IMR-90 (cell line): Measurements from ENCODE around the gene C9orf152. TPM values are rescaled to one million over a fixed set of nuclear protein-coding genes. Genes with fewer than 3 reads are reported as not detected.
"Not testable (repeated sequence)": the region's sequence is repeated elsewhere in the genome, so short reads cannot be mapped to it uniquely, and the experiment has no call there.

Experiments used
- ATAC-seq: fragments of 200-7000 bp; cut with Tn5 transposase; 2 replicates; pipeline ENCODE4 v1.9.1; 2020; ENCODE audit warnings: low read depth, mild to moderate bottlenecking, moderate library complexity
- BruUV-seq: library from RNA; stranded (reverse); fragments of 400-500 nt; replicated peaks from 2 replicates; lab custom pipeline; 2021; lab: Mats Ljungman, UMichigan
- CTCF ChIA-PET: fragments of 300-600 bp; formaldehyde crosslinking; extraction: SDS; loops from one replicate; lab custom pipeline; 2021; ENCODE audit warnings: antibody characterized with exemption; lab: Yijun Ruan, JAX
- POLR2A ChIA-PET: fragments of 300-600 bp; sonication (Branson Sonifier 250); formaldehyde crosslinking; loops from one replicate; lab custom pipeline; 2022; ENCODE audit warnings: antibody characterized with exemption; ENCODE audit not compliant: unreplicated experiment; lab: Charles Lee
- DNase-seq: peaks from one replicate; pipeline ENCODE4 v3.0.0; 2013
- H2AFZ ChIP-seq: replicated peaks from 2 replicates; pipeline ENCODE3; 2013; ENCODE audit warnings: low read length, mild to moderate bottlenecking; ENCODE audit not compliant: poor library complexity
- H2AK5ac ChIP-seq: 2 replicates; pipeline ENCODE4 v1.6.1; 2013; ENCODE audit warnings: low read depth, low read length, inconsistent platforms
- H2AK9ac ChIP-seq: replicated peaks from 2 replicates; pipeline ENCODE3; 2013; ENCODE audit warnings: mild to moderate bottlenecking, low read depth, low read length, moderate library complexity; ENCODE audit not compliant: poor library complexity
- H2BK120ac ChIP-seq: 2 replicates; pipeline ENCODE4 v1.6.1; 2013; ENCODE audit warnings: low read depth, low read length, inconsistent platforms
- H2BK15ac ChIP-seq: 3 replicates; pipeline ENCODE4 v1.6.1; 2013; ENCODE audit warnings: low read depth, low read length, inconsistent platforms
- H2BK20ac ChIP-seq: 2 replicates; pipeline ENCODE4 v1.6.1; 2013; ENCODE audit warnings: low read depth, mild to moderate bottlenecking, inconsistent platforms, low read length, moderate library complexity
- H2BK5ac ChIP-seq: 2 replicates; pipeline ENCODE4 v1.6.1; 2013; ENCODE audit warnings: mild to moderate bottlenecking, low read depth, low read length, inconsistent platforms; ENCODE audit not compliant: poor library complexity, severe bottlenecking
- H3K14ac ChIP-seq: replicated peaks from 2 replicates; pipeline ENCODE4 v1.6.1; 2013; ENCODE audit warnings: low read depth, low read length, inconsistent platforms
- H3K18ac ChIP-seq: 2 replicates; pipeline ENCODE4 v1.6.1; 2013; ENCODE audit warnings: low read depth, low read length, control low read depth
- H3K23ac ChIP-seq: 2 replicates; pipeline ENCODE4 v1.6.1; 2013; ENCODE audit warnings: low read depth, low read length, inconsistent platforms
- H3K27ac ChIP-seq: 2 replicates; pipeline ENCODE4 v1.5.1; 2013; ENCODE audit warnings: mild to moderate bottlenecking, control low read depth, low read length; ENCODE audit not compliant: insufficient read depth
- H3K27me3 ChIP-seq: 2 replicates; pipeline ENCODE4 v1.6.1; 2013; ENCODE audit warnings: low read length; ENCODE audit not compliant: control insufficient read depth, insufficient read depth
- H3K36me3 ChIP-seq: 2 replicates; pipeline ENCODE4 v1.6.1; 2013; ENCODE audit warnings: low read length, mixed read lengths; ENCODE audit not compliant: control insufficient read depth, insufficient read depth
- H3K4ac ChIP-seq: 2 replicates; pipeline ENCODE4 v1.6.1; 2013; ENCODE audit warnings: low read depth, low read length, inconsistent platforms
- H3K4me1 ChIP-seq: 2 replicates; pipeline ENCODE4 v1.6.1; 2013; ENCODE audit warnings: low read length, mixed read lengths; ENCODE audit not compliant: control insufficient read depth, insufficient read depth
- H3K4me2 ChIP-seq: 2 replicates; pipeline ENCODE4 v1.6.1; 2013; ENCODE audit warnings: low read depth, mild to moderate bottlenecking, control low read depth, low read length, moderate library complexity
- H3K4me3 ChIP-seq: 2 replicates; pipeline ENCODE4 v1.5.1; 2013; ENCODE audit warnings: low read depth, mild to moderate bottlenecking, control low read depth, low read length, moderate library complexity; ENCODE audit not compliant: insufficient read depth
- H3K56ac ChIP-seq: 2 replicates; pipeline ENCODE4 v1.6.1; 2013; ENCODE audit warnings: low read length, inconsistent platforms; ENCODE audit not compliant: insufficient read depth; ENCODE audit errors: extremely low read depth
- H3K79me1 ChIP-seq, 2 experiments: 2 replicates each; pipeline ENCODE4 v1.6.1; 2013; ENCODE audit warnings: low read length in 2 of 2, inconsistent platforms in 1 of 2, low read depth in 1 of 2
- H3K9ac ChIP-seq: 2 replicates; pipeline ENCODE4 v1.6.1; 2013; ENCODE audit warnings: low read depth, low read length, control low read depth
- H3K9me1 ChIP-seq: 2 replicates; pipeline ENCODE4 v1.6.1; 2013; ENCODE audit warnings: low read length, inconsistent platforms; ENCODE audit not compliant: insufficient read depth
- H3K9me3 ChIP-seq: 2 replicates; pipeline ENCODE4 v1.6.1; 2013; ENCODE audit warnings: low read length; ENCODE audit not compliant: control insufficient read depth, insufficient read depth
- H4K20me1 ChIP-seq: 2 replicates; pipeline ENCODE4 v1.6.1; 2013; ENCODE audit warnings: low read length, inconsistent platforms; ENCODE audit not compliant: insufficient read depth
- H4K5ac ChIP-seq: 2 replicates; pipeline ENCODE4 v1.6.1; 2013; ENCODE audit warnings: mild to moderate bottlenecking, low read depth, low read length, control low read depth
- H4K8ac ChIP-seq, 2 experiments: 2 replicates each; pipeline ENCODE4 v1.6.1; 2013; ENCODE audit warnings: low read depth in 2 of 2, low read length in 2 of 2, control low read depth in 1 of 2, inconsistent platforms in 1 of 2
- H4K91ac ChIP-seq: 2 replicates; pipeline ENCODE4 v1.6.1; 2013; ENCODE audit warnings: low read depth, low read length, inconsistent platforms; ENCODE audit not compliant: insufficient read depth
- FOS ChIP-seq: fragments of 150-350 bp; IDR thresholded peaks from 2 replicates; pipeline ENCODE4 v1.6.1; 2016; ENCODE audit warnings: low read depth, low read length
- USF2 ChIP-seq: fragments of 150-350 bp; IDR thresholded peaks from 2 replicates; pipeline ENCODE4 v1.6.1; 2017; ENCODE audit warnings: mild to moderate bottlenecking, antibody characterized with exemption, low read length, low read depth
- WGBS, 2 experiments: methylation state at CpG; one replicate each; pipeline versions ENCODE4 v1.1.5 to v1.1.7; 2013; ENCODE audit warnings: missing lambda C conversion rate in 2 of 2; ENCODE audit not compliant: insufficient read length in 1 of 2; ENCODE audit errors: extremely low coverage in 2 of 2; 5-methylcytosine and 5-hydroxymethylcytosine counted together
- dilution Hi-C: fragments of 300-500 bp; cut with HindIII; formaldehyde crosslinking; loops from one replicate; pipeline ENCODE4 v1.14.3; 2018; ENCODE audit warnings: low sequenced_read_pairs; ENCODE audit not compliant: unreplicated experiment
- in situ Hi-C: fragments of 300-500 bp; cut with MboI; formaldehyde crosslinking; loops from 3 replicates; pipeline ENCODE4 v1.14.3; 2019; ENCODE audit warnings: low sequenced_read_pairs, inconsistent platforms, mixed read lengths
- intact Hi-C: fragments of 100-400 bp; cut with micrococcal nuclease; formaldehyde crosslinking; loops from 2 replicates; pipeline ENCODE4 v1.10.0; 2022
- polyA plus RNA-seq, 3 experiments: library from polyadenylated mRNA; depleted of rRNA; stranded (reverse); fragments of >200 nt; gene quantifications; 2 replicates each; pipeline ENCODE4 v1.2.3, GENCODE V29; 2012; ENCODE audit warnings: low replicate concordance in 1 of 3
- total RNA-seq: library from RNA; depleted of rRNA; stranded (reverse); fragments of >200 nt; gene quantifications from 2 replicates; pipeline ENCODE4 v1.2.3, GENCODE V29; 2012
- TF ChIP-seq, protein P1 (sequence below): fragments of 150-350 bp; IDR thresholded peaks from 2 replicates; pipeline ENCODE4 v1.6.1; 2016; ENCODE audit warnings: low read depth, mild to moderate bottlenecking, low read length, moderate library complexity, borderline replicate concordance

Gene C9orf152
- total and polyA plus RNA-seq, 2 of the 4 experiments (the other 2 are of a cell fraction) = not detected

DNA sequence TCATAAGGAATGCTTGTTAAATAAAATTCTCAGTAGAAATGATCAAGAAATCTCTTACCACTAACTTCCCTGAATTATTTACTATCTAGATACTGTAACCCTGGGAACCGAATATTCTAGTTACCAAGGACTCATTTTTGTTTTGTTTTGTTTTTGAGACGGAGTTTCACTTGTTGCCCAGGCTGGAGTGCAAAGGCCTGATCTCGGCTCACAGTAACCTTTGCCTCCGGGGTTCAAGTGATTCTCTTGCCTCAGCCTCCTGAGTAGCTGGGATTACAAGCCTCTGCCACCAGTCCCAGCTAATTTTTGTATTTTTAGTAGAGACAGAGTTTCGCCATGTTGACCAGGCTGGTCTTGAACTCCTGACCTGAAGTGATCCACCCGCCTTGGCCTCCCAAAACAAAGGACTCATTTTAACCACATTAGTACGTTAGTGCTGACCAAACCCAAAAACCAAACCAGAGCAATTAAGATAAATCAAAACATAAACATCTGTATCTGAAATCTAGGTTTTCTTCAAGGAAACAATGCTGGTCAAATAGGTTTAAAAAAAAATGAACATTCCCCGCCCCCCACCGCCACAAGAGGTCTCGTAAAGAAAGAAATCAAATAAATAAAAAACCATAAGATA lies 44.7 kb upstream of the C9orf152 start:
- Histone ChIP-seq H4K5ac (no peak overlapping the region), H3K14ac (no peak overlapping the region; the same call in 1 of the 2 replicates), H2BK120ac (no peak overlapping the region), H4K8ac (no peak overlapping the region), H3K4me3 (no peak overlapping the region), H2BK15ac (no peak overlapping the region), H3K9me3 (no peaks in the 10 kb centered on the region), H2AK5ac (no peak overlapping the region), H3K56ac (no peak overlapping the region), H3K4me2 (no peak overlapping the region), H4K20me1 (peaks cover 76% of the 10 kb centered on the region), H4K91ac (no peak overlapping the region), H3K23ac (no peak overlapping the region), H3K4ac (no peak overlapping the region), H3K4me1 (peaks cover 5% of the 10 kb centered on the region), H3K36me3 (peaks cover 19% of the 10 kb centered on the region), H3K79me1 (peaks cover 23 to 70% of the 10 kb centered on the region in 2 experiments), H3K27me3 (no peaks in the 10 kb centered on the region), H3K27ac (no peak overlapping the region), H2AK9ac (no peak overlapping the region), H3K18ac (no peak overlapping the region), H2BK20ac (no peak overlapping the region), H2BK5ac (no peak overlapping the region), H3K9me1 (peaks cover 16% of the 10 kb centered on the region), H2AFZ (no peak overlapping the region), H3K9ac (no peak overlapping the region)
- POLR2A ChIA-PET = no interaction called here
- DNase-seq (no peak), ATAC-seq (no peak)
- TF ChIP-seq FOS (no peak), USF2 (no peak)
- TF ChIP-seq, protein P1, sequence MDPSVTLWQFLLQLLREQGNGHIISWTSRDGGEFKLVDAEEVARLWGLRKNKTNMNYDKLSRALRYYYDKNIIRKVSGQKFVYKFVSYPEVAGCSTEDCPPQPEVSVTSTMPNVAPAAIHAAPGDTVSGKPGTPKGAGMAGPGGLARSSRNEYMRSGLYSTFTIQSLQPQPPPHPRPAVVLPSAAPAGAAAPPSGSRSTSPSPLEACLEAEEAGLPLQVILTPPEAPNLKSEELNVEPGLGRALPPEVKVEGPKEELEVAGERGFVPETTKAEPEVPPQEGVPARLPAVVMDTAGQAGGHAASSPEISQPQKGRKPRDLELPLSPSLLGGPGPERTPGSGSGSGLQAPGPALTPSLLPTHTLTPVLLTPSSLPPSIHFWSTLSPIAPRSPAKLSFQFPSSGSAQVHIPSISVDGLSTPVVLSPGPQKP = no peak
- intact Hi-C loops (loop anchor here (10.0 kb wide), 1 partner anchor 322 kb away; the partner anchor contains the start of gene SVEP1), dilution Hi-C loops (no loop called here), in situ Hi-C loops (no loop called here)
- CTCF ChIA-PET = no interaction called here
- BruUV-seq = no TSS peak
- 100% methylated on average over 2 of the region's 10 CpGs; no CpG with 5 or more reads in 1 of the 2 experiments for WGBS, 2 experiments

GRCh38 chr9:110251770-110252169 lies 43.8 kb upstream of the C9orf152 start:
- H3K9me1 ChIP-seq = peaks cover 16% of the 10 kb centered on the region
- H3K23ac ChIP-seq, in situ Hi-C loops, H3K9ac ChIP-seq, H3K4me2 ChIP-seq, ATAC-seq, H2AK9ac ChIP-seq, H3K4me1 ChIP-seq, dilution Hi-C loops, H3K9me3 ChIP-seq, CTCF ChIA-PET, H4K91ac ChIP-seq, H2BK20ac ChIP-seq, H3K18ac ChIP-seq, H2BK5ac ChIP-seq, DNase-seq, H3K4me3 ChIP-seq, H2BK120ac ChIP-seq, H3K27ac ChIP-seq, H4K8ac ChIP-seq, H3K14ac ChIP-seq, H3K56ac ChIP-seq, BruUV-seq, H3K4ac ChIP-seq, POLR2A ChIA-PET, H3K27me3 ChIP-seq, H2BK15ac ChIP-seq, H2AK5ac ChIP-seq, H2AFZ ChIP-seq, H4K5ac ChIP-seq: not testable (repeated sequence)
- peaks cover 81% of the 10 kb centered on the region for H4K20me1 ChIP-seq
- H3K79me1 ChIP-seq = peaks cover 19 to 69% of the 10 kb centered on the region in 2 experiments
- WGBS, 2 experiments = 100% methylated on average over 3 of the region's 5 CpGs; no CpG with 5 or more reads in 1 of the 2 experiments
- H3K36me3 ChIP-seq = peaks cover 25% of the 10 kb centered on the region
- intact Hi-C loops = loop anchor here (10.0 kb wide), 1 partner anchor 323 kb away; the partner anchor contains the start of gene SVEP1
